GM21423 (cell line): ENCODE measurements around the gene OSGIN1.
"Not testable (repeated sequence)": the region's sequence is repeated elsewhere in the genome, so short reads cannot be mapped to it uniquely, and the experiment has no call there.

Source experiments
- ATAC-seq: cut with Tn5 transposase; IDR thresholded peaks from one replicate; pipeline ENCODE4 v1.9.1; 2021; ENCODE audit warnings: mild to moderate bottlenecking, moderate library complexity; ENCODE audit not compliant: unreplicated experiment

Gene OSGIN1

GRCh38 chr16:83940119-83940518 is 12.9 kb upstream of the OSGIN1 start:
- ATAC-seq: no peak

GRCh38 chr16:83940630-83941378 is 12.2 kb upstream of the OSGIN1 start:
- ATAC-seq: no peak

- not testable (repeated sequence) for ATAC-seq
These were observed 11.5 kb upstream of the OSGIN1 start for GRCh38 chr16:83941546-83941945.

GRCh38 chr16:83942074-83942473 is 11.0 kb upstream of the OSGIN1 start:
- ATAC-seq: no peak

GRCh38 chr16:83942815-83943515 is 10.1 kb upstream of the OSGIN1 start:
- no peak for ATAC-seq

- ATAC-seq: no peak
These were observed 9.5 kb upstream of the OSGIN1 start for GRCh38 chr16:83943516-83944050.

- ATAC-seq: no peak
These were observed 7.5 kb upstream of the OSGIN1 start for GRCh38 chr16:83945587-83945986.

- ATAC-seq: no peak
These were observed 6.8 kb upstream of the OSGIN1 start for GRCh38 chr16:83946154-83946780.

GRCh38 chr16:83946781-83947566 is 6.1 kb upstream of the OSGIN1 start:
- no peak for ATAC-seq

- ATAC-seq: no peak
These were observed 5.3 kb upstream of the OSGIN1 start for GRCh38 chr16:83947642-83948234.

- no peak for ATAC-seq
These were observed 3.9 kb upstream of the OSGIN1 start for GRCh38 chr16:83948914-83949723.

GRCh38 chr16:83949724-83950001 is 3.4 kb upstream of the OSGIN1 start:
- no peak for ATAC-seq

GRCh38 chr16:83950862-83951399 is 2.1 kb upstream of the OSGIN1 start:
- ATAC-seq: not testable (repeated sequence)

GRCh38 chr16:83951544-83951943 is 1.5 kb upstream of the OSGIN1 start:
- ATAC-seq: no peak

- ATAC-seq: no peak
These were observed 477 bp upstream of the OSGIN1 start for GRCh38 chr16:83952587-83952939.

- no peak for ATAC-seq
These were observed 946 bp downstream of the OSGIN1 start for GRCh38 chr16:83953796-83954576.

- ATAC-seq: no peak
These were observed 1.6 kb downstream of the OSGIN1 start for GRCh38 chr16:83954577-83955016.

GRCh38 chr16:83955218-83956130 is 2.4 kb downstream of the OSGIN1 start:
- ATAC-seq: no peak
